IPS-20b (cell line): ENCODE data around the gene TRABD2B.

Experiments
- H3K27ac ChIP-seq: one replicate; pipeline ENCODE4 v1.5.1; 2013; ENCODE audit warnings: low read length
- H3K27me3 ChIP-seq: 2 replicates; pipeline ENCODE4 v1.6.1; 2013; ENCODE audit warnings: mild to moderate bottlenecking, low read length, inconsistent platforms; ENCODE audit not compliant: insufficient read depth
- H3K36me3 ChIP-seq: 2 replicates; pipeline ENCODE4 v1.6.1; 2013; ENCODE audit warnings: low read depth, mild to moderate bottlenecking, inconsistent platforms, low read length, moderate library complexity; ENCODE audit not compliant: insufficient read depth
- H3K4me1 ChIP-seq: 2 replicates; pipeline ENCODE4 v1.6.1; 2013; ENCODE audit warnings: mild to moderate bottlenecking, control low read depth, inconsistent platforms, low read length, moderate library complexity; ENCODE audit not compliant: insufficient read depth
- H3K4me3 ChIP-seq: 2 replicates; pipeline ENCODE4 v1.5.1; 2013; ENCODE audit warnings: mild to moderate bottlenecking, low read length, inconsistent platforms
- H3K9ac ChIP-seq: 2 replicates; pipeline ENCODE4 v1.6.1; 2013; ENCODE audit warnings: low read depth, mild to moderate bottlenecking, inconsistent platforms, low read length, moderate library complexity
- H3K9me3 ChIP-seq: 2 replicates; pipeline ENCODE4 v1.6.1; 2013; ENCODE audit warnings: mild to moderate bottlenecking, low read depth, low read length, inconsistent platforms; ENCODE audit not compliant: insufficient read depth

Gene TRABD2B

DNA sequence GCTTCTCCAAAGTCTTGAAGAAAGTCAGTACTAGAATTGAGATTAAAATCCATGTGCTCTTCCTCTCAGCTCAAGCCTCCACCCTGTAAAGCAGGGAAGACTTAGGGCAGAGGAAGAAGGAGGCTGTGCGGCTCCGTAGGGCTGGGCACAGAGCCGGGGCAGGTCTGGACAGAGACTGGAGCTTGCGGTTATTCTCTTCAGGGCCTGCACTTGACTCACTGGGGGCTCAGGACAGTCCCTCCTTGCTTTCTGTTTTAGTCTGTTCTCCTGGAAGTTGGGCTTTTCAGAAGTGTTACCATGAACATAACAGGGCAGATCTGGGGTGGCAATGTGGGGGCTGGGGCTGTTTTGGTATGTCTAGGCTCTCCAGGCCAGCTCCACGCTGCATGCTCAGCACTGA is 21.6 kb upstream of the TRABD2B start:
- H3K27me3 ChIP-seq = peaks cover 7% of the 10 kb centered on the region; the same call in 1 of the 2 replicates
- no peak overlapping the region for H3K4me3 ChIP-seq
- no peaks in the 10 kb centered on the region for H3K36me3 ChIP-seq
- H3K9ac ChIP-seq = no peak overlapping the region
- no peak overlapping the region for H3K27ac ChIP-seq
- peaks cover 5% of the 10 kb centered on the region; the same call in 1 of the 2 replicates for H3K4me1 ChIP-seq
- no peaks in the 10 kb centered on the region for H3K9me3 ChIP-seq

DNA sequence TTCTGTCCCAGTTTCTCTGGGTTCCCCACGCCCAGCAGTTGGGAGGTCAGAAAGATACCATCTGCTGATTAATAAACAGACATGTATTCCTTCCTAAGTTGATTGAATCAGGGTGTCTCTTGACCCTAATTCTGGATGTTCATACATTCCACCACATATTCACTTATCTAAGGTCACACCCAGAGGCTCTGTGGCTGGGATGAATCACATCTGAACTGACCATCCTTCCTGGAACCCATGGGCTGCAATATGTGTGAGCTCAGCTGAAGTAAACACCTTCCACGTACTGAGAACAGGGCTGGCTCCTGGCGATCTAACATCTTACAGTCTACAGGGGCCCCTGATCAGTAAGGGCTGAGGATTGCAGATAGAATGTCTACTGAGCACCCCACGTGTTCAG is 20.5 kb upstream of the TRABD2B start:
- peaks cover 7% of the 10 kb centered on the region; the same call in 1 of the 2 replicates for H3K27me3 ChIP-seq
- no peak overlapping the region for H3K9ac ChIP-seq
- no peak overlapping the region for H3K27ac ChIP-seq
- no peaks in the 10 kb centered on the region for H3K4me1 ChIP-seq
- H3K4me3 ChIP-seq = no peak overlapping the region
- no peaks in the 10 kb centered on the region for H3K36me3 ChIP-seq
- no peaks in the 10 kb centered on the region for H3K9me3 ChIP-seq

DNA sequence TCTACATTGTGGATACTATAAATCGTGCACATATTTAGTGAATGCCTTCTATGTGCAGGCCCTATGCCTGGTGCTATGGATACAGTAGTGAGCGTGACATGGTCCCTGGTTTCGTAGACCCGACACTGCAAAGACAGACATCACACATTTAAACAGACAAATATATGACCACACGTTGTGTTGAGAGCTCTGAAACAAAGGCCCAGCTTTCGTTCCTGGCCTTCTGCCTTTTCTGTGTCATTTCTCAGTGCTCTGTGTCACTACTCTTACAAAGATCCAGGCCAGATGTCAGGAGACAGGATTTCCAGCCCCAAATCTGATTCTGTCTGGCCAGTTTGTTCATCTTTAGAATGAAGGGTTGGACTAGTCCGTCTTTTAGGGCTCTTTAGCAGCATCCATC is 19.3 kb upstream of the TRABD2B start:
- H3K4me1 ChIP-seq = no peaks in the 10 kb centered on the region
- peaks cover 9% of the 10 kb centered on the region; the same call in 1 of the 2 replicates for H3K27me3 ChIP-seq
- no peaks in the 10 kb centered on the region for H3K9me3 ChIP-seq
- H3K4me3 ChIP-seq = no peak overlapping the region
- H3K27ac ChIP-seq = no peak overlapping the region
- H3K9ac ChIP-seq = no peak overlapping the region
- H3K36me3 ChIP-seq = no peaks in the 10 kb centered on the region

DNA sequence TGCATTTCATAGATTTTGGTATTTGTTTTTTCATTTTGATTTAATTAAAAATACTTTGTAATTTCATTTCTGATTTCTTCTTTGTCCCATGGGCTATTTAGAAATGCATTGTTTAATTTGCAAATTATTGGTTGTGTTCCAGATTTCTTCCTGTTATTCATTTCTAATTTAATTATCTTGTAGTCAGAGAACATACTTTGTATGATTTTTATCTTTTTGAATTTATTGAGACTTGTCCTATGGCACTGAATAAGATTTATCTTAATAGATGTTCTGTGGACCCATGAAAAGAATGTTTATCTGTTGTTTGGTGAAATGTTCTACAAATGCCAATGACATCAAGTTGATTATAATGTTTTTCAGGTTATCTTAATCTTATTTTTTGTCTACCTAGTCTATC is 16.1 kb upstream of the TRABD2B start:
- H3K27me3 ChIP-seq = peaks cover 14% of the 10 kb centered on the region; the same call in 1 of the 2 replicates
- no peaks in the 10 kb centered on the region for H3K9me3 ChIP-seq
- no peaks in the 10 kb centered on the region for H3K4me1 ChIP-seq
- no peaks in the 10 kb centered on the region for H3K36me3 ChIP-seq
- no peak overlapping the region for H3K27ac ChIP-seq
- H3K4me3 ChIP-seq = no peak overlapping the region
- no peak overlapping the region for H3K9ac ChIP-seq

DNA sequence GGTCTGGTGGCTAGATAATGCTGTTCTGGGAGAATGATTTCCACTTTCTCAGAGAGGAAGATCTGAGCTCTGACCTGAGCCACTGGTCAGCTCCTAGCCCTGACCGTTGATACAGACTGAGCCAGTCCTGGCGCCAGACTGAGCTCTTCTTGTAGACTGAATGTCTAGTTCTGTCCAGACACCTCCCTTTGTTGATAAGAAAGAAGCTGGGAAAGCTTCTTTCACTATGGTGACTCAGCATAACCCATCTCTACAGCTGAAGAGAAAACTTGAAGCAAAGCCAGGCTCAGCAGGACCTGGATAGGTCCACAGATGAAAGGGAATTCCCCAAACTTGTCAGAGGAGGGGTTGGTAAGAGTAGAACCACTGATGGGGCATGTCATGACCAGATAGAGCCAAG is 9.9 kb upstream of the TRABD2B start:
- H3K4me1 ChIP-seq = peaks cover 14% of the 10 kb centered on the region; the same call in 1 of the 2 replicates
- no peak overlapping the region for H3K4me3 ChIP-seq
- peaks cover 14% of the 10 kb centered on the region for H3K27me3 ChIP-seq
- no peaks in the 10 kb centered on the region for H3K9me3 ChIP-seq
- no peak overlapping the region for H3K9ac ChIP-seq
- H3K27ac ChIP-seq = no peak overlapping the region
- no peaks in the 10 kb centered on the region for H3K36me3 ChIP-seq

DNA sequence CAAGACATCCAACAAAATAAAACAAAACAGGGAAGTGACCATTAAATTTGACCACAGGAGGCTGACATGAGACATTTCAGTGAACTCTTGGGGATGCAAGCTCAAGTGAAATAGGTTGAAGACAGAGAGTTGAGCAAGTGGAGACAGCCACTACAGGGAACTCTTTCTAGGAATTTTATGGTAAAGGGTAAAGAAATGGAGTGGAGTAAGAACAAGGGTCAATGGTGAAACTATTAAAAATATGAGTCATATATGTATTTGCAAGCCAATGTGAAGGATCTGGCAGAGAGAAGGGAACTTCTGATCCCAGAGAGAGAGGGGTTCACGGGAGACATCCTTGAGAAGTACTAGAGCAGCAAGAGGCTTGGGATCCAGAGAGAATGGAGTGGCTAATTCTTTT is 9.1 kb upstream of the TRABD2B start:
- H3K27ac ChIP-seq = no peak overlapping the region
- peaks cover 10% of the 10 kb centered on the region; the same call in 1 of the 2 replicates for H3K27me3 ChIP-seq
- peaks cover 17% of the 10 kb centered on the region; the same call in 1 of the 2 replicates for H3K4me1 ChIP-seq
- H3K9ac ChIP-seq = no peak overlapping the region
- H3K4me3 ChIP-seq = no peak overlapping the region
- no peaks in the 10 kb centered on the region for H3K9me3 ChIP-seq
- H3K36me3 ChIP-seq = no peaks in the 10 kb centered on the region

DNA sequence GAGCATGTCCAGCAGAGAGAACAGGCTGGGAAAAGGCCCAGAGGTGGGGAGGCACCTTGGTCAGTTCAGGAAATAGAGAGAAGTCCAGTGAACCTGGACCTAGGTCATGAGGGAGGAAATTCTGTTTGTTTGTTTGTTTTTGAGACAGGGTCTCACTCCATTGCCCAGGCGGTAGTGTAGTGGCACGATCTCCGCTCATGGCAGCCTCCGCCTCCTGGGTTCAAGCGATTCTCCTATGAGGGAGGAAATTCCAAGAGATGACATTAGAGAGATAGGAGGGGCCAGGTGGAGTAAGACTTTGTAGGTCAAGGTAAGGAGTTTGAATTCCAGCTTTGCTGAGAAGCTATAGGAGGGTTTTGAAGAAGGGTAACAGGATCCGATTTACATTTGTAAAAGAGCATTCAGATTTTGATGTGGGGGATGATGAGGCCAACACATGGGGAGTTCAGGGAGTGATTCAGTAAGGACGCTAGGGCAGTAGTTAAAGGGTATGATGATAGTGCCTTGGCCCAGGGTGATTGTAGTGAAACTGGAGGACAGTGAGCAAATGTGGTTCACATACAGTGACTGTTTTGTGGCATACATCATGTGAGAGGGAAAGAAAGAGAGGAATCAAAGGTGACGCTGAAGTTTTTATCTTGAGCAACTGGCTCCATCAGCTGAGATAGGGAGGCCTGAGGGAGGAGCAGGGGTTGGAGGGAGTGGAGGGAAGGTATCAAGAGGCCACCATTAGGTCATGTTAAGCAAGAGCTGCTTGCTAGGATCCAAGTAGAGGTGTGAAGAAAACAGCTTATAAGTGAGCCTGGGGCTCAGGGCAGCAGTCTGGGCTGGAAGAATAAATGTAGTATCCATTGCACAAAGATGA is 8.3 kb upstream of the TRABD2B start:
- H3K36me3 ChIP-seq = no peaks in the 10 kb centered on the region
- H3K4me3 ChIP-seq = no peak overlapping the region
- peaks cover 17% of the 10 kb centered on the region; the same call in 1 of the 2 replicates for H3K4me1 ChIP-seq
- H3K27me3 ChIP-seq = peaks cover 13% of the 10 kb centered on the region
- H3K9me3 ChIP-seq = no peaks in the 10 kb centered on the region
- no peak overlapping the region for H3K9ac ChIP-seq
- no peak overlapping the region for H3K27ac ChIP-seq

DNA sequence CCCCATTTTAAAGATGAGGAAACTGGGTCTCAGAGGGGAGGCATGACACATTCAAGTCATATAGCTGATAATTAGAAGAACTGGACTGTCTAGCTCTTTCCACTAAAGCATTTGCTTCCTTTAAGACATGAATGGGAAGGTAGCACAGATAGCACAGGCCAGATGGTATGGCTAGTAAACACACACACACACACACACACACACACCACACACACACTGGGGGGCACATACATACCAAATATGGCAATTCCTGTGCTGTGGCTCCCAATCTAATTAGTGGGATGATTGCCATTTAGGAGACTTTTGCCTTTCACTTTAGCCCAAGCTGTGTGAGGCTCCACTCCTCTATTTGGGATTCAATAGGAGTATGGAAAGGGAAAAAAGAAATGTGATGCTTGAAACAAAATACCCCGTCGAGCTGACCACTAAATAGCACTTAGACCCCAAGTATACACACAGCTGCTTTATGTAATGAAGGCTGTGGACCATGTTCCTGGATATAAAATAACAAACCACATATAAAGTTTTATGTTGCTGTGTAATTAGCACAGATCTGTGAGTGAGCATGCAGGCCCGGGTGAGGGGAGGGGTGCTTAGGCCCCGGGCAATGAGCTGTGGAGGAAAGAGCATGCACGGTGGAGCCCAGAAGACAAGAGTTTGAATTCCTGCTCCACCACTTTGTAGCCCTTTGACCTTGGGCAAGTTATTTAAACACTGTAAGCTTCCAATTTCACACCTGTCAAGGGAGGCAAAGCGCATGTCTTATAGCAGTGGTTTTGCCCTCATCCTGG is 6.8 kb upstream of the TRABD2B start:
- Histone ChIP-seq H3K4me3 (no peak overlapping the region), H3K9ac (no peak overlapping the region), H3K27ac (no peak overlapping the region), H3K36me3 (no peaks in the 10 kb centered on the region), H3K4me1 (peaks cover 17% of the 10 kb centered on the region; the same call in 1 of the 2 replicates), H3K9me3 (no peaks in the 10 kb centered on the region), H3K27me3 (peaks cover 22% of the 10 kb centered on the region)

DNA sequence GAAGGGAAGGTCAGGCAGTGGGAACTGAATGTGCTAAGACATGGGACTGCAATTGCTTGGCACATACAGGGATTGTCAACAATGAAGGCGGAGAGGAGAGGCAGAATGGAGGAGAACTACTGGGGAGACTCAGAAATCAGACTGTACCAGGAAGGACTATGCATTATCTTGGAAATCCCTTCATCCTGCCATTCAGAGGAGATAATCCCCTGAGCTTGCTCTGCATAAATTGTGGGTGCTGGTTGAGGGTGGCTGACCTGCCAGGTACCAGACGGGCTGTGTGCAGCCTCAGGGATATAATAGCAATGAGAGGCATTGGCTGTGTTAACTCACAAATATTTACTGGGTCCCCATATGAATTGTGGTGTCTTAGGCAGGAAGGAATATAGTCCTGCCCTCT is 5.0 kb upstream of the TRABD2B start:
- peaks cover 35% of the 10 kb centered on the region for H3K27me3 ChIP-seq
- no peak overlapping the region for H3K27ac ChIP-seq
- H3K4me3 ChIP-seq = no peak overlapping the region
- no peaks in the 10 kb centered on the region for H3K36me3 ChIP-seq
- H3K9me3 ChIP-seq = no peaks in the 10 kb centered on the region
- no peak overlapping the region for H3K9ac ChIP-seq
- peaks cover 24% of the 10 kb centered on the region; the same call in 1 of the 2 replicates for H3K4me1 ChIP-seq

DNA sequence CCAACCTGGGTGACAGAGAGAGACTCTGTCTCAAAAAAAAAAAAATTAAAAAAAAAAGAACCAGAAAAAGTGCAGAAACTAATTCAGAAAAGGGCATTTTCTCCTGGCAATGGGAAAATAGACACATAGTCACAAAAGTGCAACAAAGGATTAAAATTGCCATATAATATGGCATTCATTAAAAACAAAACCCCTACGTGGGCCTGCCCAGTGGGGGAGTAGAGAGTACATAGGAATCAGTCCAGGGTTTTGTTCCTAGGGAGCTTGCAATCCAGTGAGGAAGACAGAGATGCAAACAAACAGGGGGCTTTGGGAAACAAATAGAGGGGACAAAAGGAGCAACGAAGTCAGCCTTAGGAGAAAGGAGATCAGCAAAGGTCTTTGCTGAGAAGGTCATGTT is 4.5 kb upstream of the TRABD2B start:
- no peak overlapping the region for H3K27ac ChIP-seq

DNA sequence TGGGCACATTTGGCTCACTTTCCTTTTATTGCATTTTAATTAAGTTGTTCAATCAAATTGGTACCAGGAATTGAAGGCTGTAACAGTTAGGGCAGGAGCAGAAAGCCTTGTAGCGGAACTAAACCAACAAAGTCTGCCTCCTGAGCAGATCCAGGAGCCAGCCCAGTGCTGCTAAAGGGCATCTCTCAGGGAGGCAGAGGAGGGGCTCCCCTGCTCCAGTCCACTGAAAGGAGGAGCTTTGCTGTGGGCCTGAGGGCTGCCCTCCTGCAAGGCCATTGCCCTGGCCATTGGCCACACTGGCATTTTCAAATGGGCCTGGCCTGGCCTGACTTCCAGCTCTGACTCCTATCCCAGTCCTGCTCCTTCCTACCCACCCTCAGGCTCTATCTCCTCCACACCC is 3.7 kb upstream of the TRABD2B start:
- Histone ChIP-seq H3K9ac (no peak overlapping the region), H3K9me3 (no peaks in the 10 kb centered on the region), H3K4me1 (peaks cover 22% of the 10 kb centered on the region; the same call in 1 of the 2 replicates), H3K27ac (no peak overlapping the region), H3K27me3 (peaks cover 35% of the 10 kb centered on the region), H3K4me3 (no peak overlapping the region), H3K36me3 (no peaks in the 10 kb centered on the region)

More for the DNA sequence above, 4.5 kb upstream of the TRABD2B start:
- H3K9me3 ChIP-seq = no peaks in the 10 kb centered on the region
- no peak overlapping the region for H3K9ac ChIP-seq
- peaks cover 35% of the 10 kb centered on the region for H3K27me3 ChIP-seq
- peaks cover 24% of the 10 kb centered on the region; the same call in 1 of the 2 replicates for H3K4me1 ChIP-seq
- no peak overlapping the region for H3K4me3 ChIP-seq
- H3K36me3 ChIP-seq = no peaks in the 10 kb centered on the region
